Astrocyte (in vitro differentiated cells and primary cell): Measurements from ENCODE around the gene PTPRT.

Experiments
- CTCF ChIP-seq: IDR thresholded peaks from 2 replicates; pipeline ENCODE4 v1.5.1; 2011; ENCODE audit warnings: low read depth, mild to moderate bottlenecking, inconsistent platforms, low read length, moderate library complexity; ENCODE audit not compliant: insufficient read depth
- EZH2 ChIP-seq: IDR thresholded peaks from 2 replicates; pipeline ENCODE4 v1.6.1; 2012; ENCODE audit warnings: mild to moderate bottlenecking, low read length, inconsistent platforms; ENCODE audit not compliant: insufficient read depth

GRCh38 chr20:42254673-42255072 lies 935.0 kb downstream of the PTPRT start:
- TF ChIP-seq CTCF (no peak), EZH2 (no peak)
